HepG2 (cell line): ENCODE results near the gene NPAS2. TPM values are rescaled to one million over a fixed set of nuclear protein-coding genes. Genes with fewer than 3 reads are reported as not detected.

ENCODE experiments used
- ATAC-seq: fragments of 200-7000 bp; cut with Tn5 transposase; 3 replicates; pipeline ENCODE4 v1.9.1; 2020; ENCODE audit warnings: mild to moderate bottlenecking, moderate library complexity
- BruUV-seq: library from RNA; stranded (reverse); fragments of 400-500 nt; replicated peaks from 2 replicates; lab custom pipeline; 2021; lab: Mats Ljungman, UMichigan
- CTCF ChIA-PET: fragments of 300-600 bp; formaldehyde crosslinking; extraction: SDS; loops from one replicate; lab custom pipeline; 2021; ENCODE audit warnings: low total read pairs, inconsistent platforms, low intra/inter-chr PET ratio; lab: Yijun Ruan, JAX
- POLR2A ChIA-PET: fragments of 350-600 bp; sonication (Branson Sonifier 250); formaldehyde crosslinking; loops from one replicate; lab custom pipeline; 2020; ENCODE audit warnings: antibody characterized with exemption, inconsistent platforms; lab: Yijun Ruan, JAX
- DNase-seq: peaks from one replicate; pipeline ENCODE4 v3.0.0-alpha.2; 2015; ENCODE audit warnings: low spot score
- FAIRE-seq: peaks from 3 replicates; lab custom pipeline; 2011; peaks lifted over from hg19 to GRCh38; lab: Jason Lieb, UNC
- H2AFZ ChIP-seq: one replicate; pipeline ENCODE4 v1.6.1; 2011; ENCODE audit warnings: low read length, inconsistent platforms
- H3K27ac ChIP-seq: fragments of 300-600 bp; 3 replicates; pipeline ENCODE4 v1.8.0; 2011; ENCODE audit warnings: mixed run types, mild to moderate bottlenecking, mixed read lengths, low read length, inconsistent platforms; ENCODE audit not compliant: insufficient read depth; ENCODE audit errors: extremely low read length
- H3K27me3 ChIP-seq, 2 experiments: fragments of 200-600 bp in 1 of 2; 2 replicates in 1 of 2; 3 replicates in 1 of 2; pipeline versions ENCODE4 v1.6.0 to v1.8.0; 2011; ENCODE audit warnings: low read length in 2 of 2, mild to moderate bottlenecking in 2 of 2, moderate library complexity in 2 of 2, inconsistent platforms in 1 of 2; ENCODE audit not compliant: insufficient read depth in 2 of 2, control insufficient read depth in 1 of 2
- H3K36me3 ChIP-seq, 2 experiments: fragments of 200-600 bp in 1 of 2; replicated peaks in 1 of 2; 2 replicates in 1 of 2; 3 replicates in 1 of 2; pipeline versions ENCODE4 v1.5.1 to v1.8.0; 2011; ENCODE audit warnings: low read length in 2 of 2, inconsistent platforms in 1 of 2; ENCODE audit not compliant: insufficient read depth in 2 of 2, control insufficient read depth in 1 of 2
- H3K4me1 ChIP-seq: 2 replicates; pipeline ENCODE4 v1.5.1; 2012; ENCODE audit warnings: low read length, inconsistent platforms; ENCODE audit not compliant: insufficient read depth
- H3K4me2 ChIP-seq: 2 replicates; pipeline ENCODE4 v1.6.0; 2011; ENCODE audit warnings: low read depth, low read length, inconsistent platforms
- H3K4me3 ChIP-seq, 3 experiments: fragments of 200-600 bp in 1 of 3; sonication (generic), shearing (Covaris generic) in 1 of 3; replicated peaks in 1 of 3; 2 replicates each; pipeline ENCODE4 v1.5.1; 2011 to 2016; ENCODE audit warnings: low read length in 3 of 3, inconsistent platforms in 2 of 3, low read depth in 2 of 3, mild to moderate bottlenecking in 2 of 3, control low read depth in 1 of 3, mixed read lengths in 1 of 3; ENCODE audit not compliant: insufficient read depth in 1 of 3
- H3K79me2 ChIP-seq: one replicate; pipeline ENCODE4 v1.6.1; 2011; ENCODE audit warnings: low read length, inconsistent platforms; ENCODE audit not compliant: insufficient read depth
- H3K9ac ChIP-seq: 2 replicates; pipeline ENCODE4 v1.6.0; 2011; ENCODE audit warnings: mild to moderate bottlenecking, low read depth, low read length, inconsistent platforms; ENCODE audit not compliant: insufficient read depth
- H3K9me3 ChIP-seq: 2 replicates; pipeline ENCODE4 v1.5.1; 2012; ENCODE audit warnings: mild to moderate bottlenecking, low read length
- H4K20me1 ChIP-seq: 2 replicates; pipeline ENCODE4 v1.6.0; 2011; ENCODE audit warnings: inconsistent platforms, mild to moderate bottlenecking, low read length, moderate library complexity; ENCODE audit not compliant: insufficient read depth
- GPBP1L1 ChIP-seq: sonication (generic); formaldehyde crosslinking; IDR thresholded peaks from 2 replicates; pipeline ENCODE4 v1.5.0; 2020; ENCODE audit warnings: mild to moderate bottlenecking, missing genetic modification reagents
- RBM22 ChIP-seq: fragments of 200-400 bp; formaldehyde crosslinking; optimal IDR thresholded peaks from 2 replicates; pipeline ENCODE3; 2017; ENCODE audit warnings: mild to moderate bottlenecking, low read length, moderate library complexity
- RXRB ChIP-seq: IDR thresholded peaks from 2 replicates; pipeline ENCODE4 v1.6.1; 2016; ENCODE audit warnings: borderline replicate concordance, missing genetic modification reagents, missing compliant biosample characterization
- SYNCRIP ChIP-seq: fragments of 200-400 bp; formaldehyde crosslinking; IDR thresholded peaks from 2 replicates; pipeline ENCODE4 v1.6.1; 2018; ENCODE audit warnings: mild to moderate bottlenecking, low read depth, low read length; ENCODE audit not compliant: insufficient read depth
- ZNF569 ChIP-seq: sonication (generic); formaldehyde crosslinking; IDR thresholded peaks from 2 replicates; pipeline ENCODE4 v1.5.0; 2020; ENCODE audit warnings: mild to moderate bottlenecking, missing genetic modification reagents, moderate library complexity, borderline replicate concordance
- WGBS: methylation state at CpG from one replicate; pipeline ENCODE4 v1.1.6; 2017; ENCODE audit warnings: low lambda C conversion rate; 5-methylcytosine and 5-hydroxymethylcytosine counted together
- in situ Hi-C: cut with HindIII; loops from 2 replicates; pipeline ENCODE4 v1.10.0; 2017; ENCODE audit warnings: low pct_unique_long_range_greater_than_20kb; ENCODE audit not compliant: extremely low pct_ligation_motif_present
- intact Hi-C: fragments of 100-400 bp; cut with micrococcal nuclease; formaldehyde crosslinking; loops from one replicate; pipeline ENCODE4 v1.10.0; 2022; ENCODE audit not compliant: unreplicated experiment
- polyA plus RNA-seq, 8 experiments: library from polyadenylated mRNA; depleted of rRNA in 3 of 8; stranded (reverse) in 7 of 8; unstranded in 1 of 8; fragments of >200 nt; fragmentation: Illumina TruSeq in 4 of 8; extraction: Trizol in 4 of 8; gene quantifications; 2 replicates each; pipeline versions ENCODE4 v1.2.1 to v1.2.3, GENCODE V29; 2011 to 2016; ENCODE audit warnings: low read depth in 4 of 8, missing spikeins in 1 of 8, mixed read lengths in 1 of 8; ENCODE audit not compliant: insufficient read depth in 1 of 8
- total RNA-seq, 5 experiments: library from RNA; depleted of rRNA; stranded (reverse); fragments of >200 nt; fragmentation: Illumina TruSeq; extraction: Trizol; gene quantifications; 2 replicates each; pipeline ENCODE4 v1.2.3, GENCODE V29; 2016; ENCODE audit warnings: low read depth in 1 of 5

NPAS2 gene
- total and polyA plus RNA-seq, 2 of the 13 experiments (the other 11 are each of a cell fraction or from before 2014, with no cell fraction given): 14.8 to 37.5 TPM

- no peaks in the 10 kb centered on the region for H3K79me2 ChIP-seq
- H3K9ac ChIP-seq: no peak overlapping the region
- peaks cover 15 to 51% of the 10 kb centered on the region in 2 experiments; a peak in 4 of 5 replicates for H3K36me3 ChIP-seq
- no peak overlapping the region for H2AFZ ChIP-seq
- ChIA-PET POLR2A (interaction anchor here (1.6 kb wide), 1 partner anchor 13 kb away, joined by 5 read pairs; the partner anchor contains the start of gene RPL31), CTCF (no interaction called here)
- BruUV-seq: no TSS peak
- no peak for FAIRE-seq
- DNase-seq: no peak
- H3K4me3 ChIP-seq: no peak overlapping the region
- TF ChIP-seq ZNF569: no peak
- no peak for TF ChIP-seq RXRB (CRISPR knock-in tag)
- no peak for TF ChIP-seq GPBP1L1 (CRISPR knock-in tag)
- H3K27me3 ChIP-seq: no peaks in the 10 kb centered on the region
- H3K4me1 ChIP-seq: no peaks in the 10 kb centered on the region
- ATAC-seq: no peak
- no peak overlapping the region for H3K4me2 ChIP-seq
- H3K27ac ChIP-seq: no peak overlapping the region
- WGBS: 94% methylated on average over 8 of the region's 8 CpGs
- no peaks in the 10 kb centered on the region for H3K9me3 ChIP-seq
- in situ Hi-C loops: no loop called here
- no peaks in the 10 kb centered on the region for H4K20me1 ChIP-seq
- intact Hi-C loops: loop anchor here (10.0 kb wide), 1 partner anchor 94 kb away; no protein-coding TSS in a partner anchor
Observed at GRCh38 chr2:100988630-100989417, 168.9 kb downstream of the NPAS2 start.

- no TSS peak for BruUV-seq
- no peaks in the 10 kb centered on the region for H3K4me1 ChIP-seq
- 94% methylated on average over 3 of the region's 3 CpGs for WGBS
- ChIA-PET POLR2A (interaction anchor here (1.6 kb wide), 1 partner anchor 12 kb away, joined by 5 read pairs; the partner anchor contains the start of gene RPL31), CTCF (no interaction called here)
- in situ Hi-C loops (no loop called here), intact Hi-C loops (loop anchor here (10.0 kb wide), 1 partner anchor 95 kb away; no protein-coding TSS in a partner anchor)
- H3K4me2 ChIP-seq: no peak overlapping the region
- TF ChIP-seq RBM22 (peak; percentile 38), SYNCRIP (no peak)
- H3K36me3 ChIP-seq: peaks cover 21 to 56% of the 10 kb centered on the region in 2 experiments; a peak in 4 of 5 replicates
- H4K20me1 ChIP-seq: no peaks in the 10 kb centered on the region
- FAIRE-seq (no peak), DNase-seq (no peak), ATAC-seq (no peak)
- H3K9me3 ChIP-seq: no peaks in the 10 kb centered on the region
- no peak overlapping the region for H3K4me3 ChIP-seq
- H3K27ac ChIP-seq: no peak overlapping the region
- H3K27me3 ChIP-seq: no peaks in the 10 kb centered on the region
- H2AFZ ChIP-seq: no peak overlapping the region
- H3K79me2 ChIP-seq: no peaks in the 10 kb centered on the region
- no peak overlapping the region for H3K9ac ChIP-seq
Observed at GRCh38 chr2:100989666-100990065, 169.7 kb downstream of the NPAS2 start.
